DND-41 (cell line): Measurements from ENCODE around the gene TIMM17B.
"Not testable (repeated sequence)": the region's sequence is repeated elsewhere in the genome, so short reads cannot be mapped to it uniquely, and the experiment has no call there.

ENCODE experiments used
- ATAC-seq: fragments of 200-7000 bp; cut with Tn5 transposase; 3 replicates; pipeline ENCODE4 v1.9.1; 2021; ENCODE audit warnings: low read depth; ENCODE audit not compliant: insufficient read depth
- DNase-seq: peaks from one replicate; pipeline ENCODE4 v3.0.0-alpha.2; 2020
- H2AFZ ChIP-seq: 2 replicates; pipeline ENCODE4 v1.6.0; 2012; ENCODE audit warnings: low read depth, low read length
- H3K27ac ChIP-seq: 2 replicates; pipeline ENCODE4 v1.5.1; 2012; ENCODE audit warnings: low read length, inconsistent platforms
- H3K27me3 ChIP-seq: fragments of 200-600 bp; sonication (generic); 2 replicates; pipeline ENCODE4 v1.6.0; 2012; ENCODE audit warnings: low read length, mild to moderate bottlenecking, inconsistent platforms; ENCODE audit not compliant: insufficient read depth, poor library complexity
- H3K36me3 ChIP-seq: 2 replicates; pipeline ENCODE4 v1.5.1; 2012; ENCODE audit warnings: low read length, inconsistent platforms; ENCODE audit not compliant: insufficient read depth
- H3K4me1 ChIP-seq: 2 replicates; pipeline ENCODE4 v1.5.1; 2012; ENCODE audit warnings: mild to moderate bottlenecking, low read length; ENCODE audit not compliant: insufficient read depth
- H3K4me2 ChIP-seq: 2 replicates; pipeline ENCODE4 v1.6.0; 2012; ENCODE audit warnings: mild to moderate bottlenecking, moderate library complexity, low read length, inconsistent platforms; ENCODE audit not compliant: insufficient read depth
- H3K4me3 ChIP-seq, 2 experiments: fragments of 200-600 bp in 1 of 2; shearing (Covaris generic) in 1 of 2; 2 replicates each; pipeline ENCODE4 v1.5.1; 2012 to 2016; ENCODE audit warnings: inconsistent platforms in 2 of 2, low read length in 2 of 2, mild to moderate bottlenecking in 2 of 2, low read depth in 1 of 2, moderate library complexity in 1 of 2
- H3K79me2 ChIP-seq: 2 replicates; pipeline ENCODE4 v1.6.0; 2012; ENCODE audit warnings: low read length, inconsistent platforms; ENCODE audit not compliant: insufficient read depth
- H3K9ac ChIP-seq: 2 replicates; pipeline ENCODE4 v1.6.0; 2012; ENCODE audit warnings: low read depth, mild to moderate bottlenecking, inconsistent platforms, low read length, moderate library complexity
- H3K9me3 ChIP-seq: 2 replicates; pipeline ENCODE4 v1.5.1; 2012; ENCODE audit warnings: low read length, moderate library complexity, mild to moderate bottlenecking, inconsistent platforms; ENCODE audit not compliant: insufficient read depth, severe bottlenecking
- H4K20me1 ChIP-seq: 2 replicates; pipeline ENCODE4 v1.6.0; 2012; ENCODE audit warnings: low read length; ENCODE audit not compliant: insufficient read depth
- CTCF ChIP-seq: IDR thresholded peaks from 2 replicates; pipeline ENCODE4 v1.5.1; 2012; ENCODE audit warnings: borderline replicate concordance, low read length, moderate library complexity, mild to moderate bottlenecking; ENCODE audit not compliant: poor library complexity, severe bottlenecking; ENCODE audit errors: extremely low read depth
- EZH2 ChIP-seq: IDR thresholded peaks from 3 replicates; pipeline ENCODE4 v1.6.1; 2012; ENCODE audit warnings: borderline replicate concordance, low read depth, mild to moderate bottlenecking, moderate library complexity, low read length, inconsistent platforms; ENCODE audit not compliant: severe bottlenecking

The TIMM17B gene

GRCh38 chrX:48883729-48884128 lies 13.8 kb downstream of the TIMM17B start:
- H3K4me3 ChIP-seq, result no peak overlapping the region
- H3K9me3 ChIP-seq, result no peaks in the 10 kb centered on the region
- no peak for ATAC-seq
- H3K79me2 ChIP-seq, result no peaks in the 10 kb centered on the region
- H3K27me3 ChIP-seq, result no peaks in the 10 kb centered on the region
- H3K36me3 ChIP-seq, result no peaks in the 10 kb centered on the region
- H4K20me1 ChIP-seq, result no peaks in the 10 kb centered on the region
- no peak overlapping the region for H3K27ac ChIP-seq
- H2AFZ ChIP-seq, result no peak overlapping the region
- DNase-seq, result no peak
- no peak overlapping the region for H3K4me2 ChIP-seq
- no peak overlapping the region for H3K9ac ChIP-seq
- H3K4me1 ChIP-seq, result no peaks in the 10 kb centered on the region
- TF ChIP-seq CTCF (no peak), EZH2 (no peak)

GRCh38 chrX:48876944-48877343 lies 20.6 kb downstream of the TIMM17B start:
- not testable (repeated sequence) for ATAC-seq, H3K4me3 ChIP-seq, DNase-seq

GRCh38 chrX:48872017-48872416 lies 25.6 kb downstream of the TIMM17B start:
- not testable (repeated sequence) for ATAC-seq, H2AFZ ChIP-seq, H3K4me1 ChIP-seq, H3K9ac ChIP-seq, H4K20me1 ChIP-seq, H3K9me3 ChIP-seq, DNase-seq, H3K27ac ChIP-seq, H3K4me2 ChIP-seq, H3K36me3 ChIP-seq, H3K4me3 ChIP-seq, H3K27me3 ChIP-seq, H3K79me2 ChIP-seq

More at GRCh38 chrX:48876944-48877343, 20.6 kb downstream of the TIMM17B start:
- H2AFZ ChIP-seq, H3K36me3 ChIP-seq, H3K27ac ChIP-seq, H3K4me2 ChIP-seq, H3K79me2 ChIP-seq, H3K27me3 ChIP-seq, H4K20me1 ChIP-seq, H3K4me1 ChIP-seq, H3K9ac ChIP-seq, H3K9me3 ChIP-seq: not testable (repeated sequence)

- no peak overlapping the region for H2AFZ ChIP-seq
- DNase-seq (no peak), ATAC-seq (no peak)
Measured at GRCh38 chrX:48864210-48864609, 33.4 kb downstream of the TIMM17B start.

More at GRCh38 chrX:48864210-48864609, 33.4 kb downstream of the TIMM17B start:
- no peaks in the 10 kb centered on the region for H3K27me3 ChIP-seq
- H3K36me3 ChIP-seq, result no peaks in the 10 kb centered on the region
- H3K4me2 ChIP-seq, result no peak overlapping the region
- no peak overlapping the region for H3K27ac ChIP-seq
- H4K20me1 ChIP-seq, result no peaks in the 10 kb centered on the region
- no peak for TF ChIP-seq CTCF
- no peak for TF ChIP-seq EZH2
- no peaks in the 10 kb centered on the region for H3K79me2 ChIP-seq
- no peaks in the 10 kb centered on the region for H3K9me3 ChIP-seq
- H3K4me1 ChIP-seq, result no peaks in the 10 kb centered on the region
- no peak overlapping the region for H3K4me3 ChIP-seq
- H3K9ac ChIP-seq, result no peak overlapping the region
